HG03103 (cell line): ENCODE data around the gene SLC7A5.
"Not testable (repeated sequence)": the region's sequence is repeated elsewhere in the genome, so short reads cannot be mapped to it uniquely, and the experiment has no call there.

ENCODE experiments used
- ATAC-seq: cut with Tn5 transposase; IDR thresholded peaks from one replicate; pipeline ENCODE4 v1.9.1; 2021; ENCODE audit warnings: low read depth; ENCODE audit not compliant: unreplicated experiment

The SLC7A5 gene

DNA sequence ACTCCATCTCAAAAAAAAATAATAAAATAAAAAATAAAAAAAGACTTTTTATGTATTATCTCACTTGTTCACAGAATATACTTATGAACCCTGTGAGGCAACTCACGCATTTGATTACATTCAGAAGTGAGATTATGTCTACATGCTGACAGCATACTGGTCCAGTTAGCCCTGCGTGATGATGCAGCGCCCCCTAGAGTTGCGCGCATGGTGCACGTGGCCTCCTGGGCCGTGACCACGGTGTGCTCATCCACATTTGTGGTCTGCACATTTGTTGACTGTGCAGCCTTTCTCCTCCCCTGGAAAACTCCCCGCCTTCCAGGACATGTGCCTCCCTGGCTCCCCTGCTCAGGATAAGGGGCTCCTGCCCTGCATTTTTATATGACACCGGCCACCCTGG, 20.5 kb upstream of the SLC7A5 start:
- ATAC-seq = not testable (repeated sequence)

DNA sequence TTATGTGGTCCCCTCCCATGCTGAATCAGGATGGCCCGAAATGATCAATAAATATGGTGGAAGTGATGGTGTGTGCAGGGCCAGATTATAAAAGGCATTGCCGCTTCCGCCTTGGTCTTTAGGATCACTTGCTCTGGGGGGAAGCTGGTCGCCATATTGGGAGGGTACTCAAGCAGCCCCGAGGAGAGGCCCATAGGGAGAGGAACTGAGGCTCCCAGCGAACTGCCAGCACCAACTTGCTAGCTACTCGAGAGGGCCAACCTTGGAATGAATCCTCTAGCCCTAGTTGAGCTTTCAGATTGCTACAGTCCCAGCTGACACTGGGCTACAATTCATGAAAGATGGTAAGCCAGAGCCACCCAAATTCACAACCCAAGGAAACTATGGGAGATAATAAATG, 19.0 kb upstream of the SLC7A5 start:
- not testable (repeated sequence) for ATAC-seq

DNA sequence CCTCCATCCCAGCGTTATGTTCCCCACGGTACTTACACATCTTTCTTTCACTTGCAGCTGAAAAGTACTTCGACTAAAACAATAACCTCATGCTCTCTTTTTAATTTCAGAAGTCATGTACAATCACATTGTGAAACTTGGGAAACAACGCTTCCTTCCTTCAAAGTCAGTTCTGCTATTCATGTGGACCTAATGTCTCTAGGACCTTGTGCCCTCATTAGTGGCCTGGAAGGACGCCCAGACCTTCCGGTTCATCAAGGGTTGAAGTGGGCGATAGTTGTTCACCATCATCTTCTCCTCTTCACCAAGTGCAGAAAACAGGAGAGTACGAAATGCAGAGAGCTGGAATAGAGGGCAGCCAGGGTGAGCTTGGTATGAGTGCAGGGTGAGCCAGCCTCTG, 18.6 kb upstream of the SLC7A5 start:
- not testable (repeated sequence) for ATAC-seq

DNA sequence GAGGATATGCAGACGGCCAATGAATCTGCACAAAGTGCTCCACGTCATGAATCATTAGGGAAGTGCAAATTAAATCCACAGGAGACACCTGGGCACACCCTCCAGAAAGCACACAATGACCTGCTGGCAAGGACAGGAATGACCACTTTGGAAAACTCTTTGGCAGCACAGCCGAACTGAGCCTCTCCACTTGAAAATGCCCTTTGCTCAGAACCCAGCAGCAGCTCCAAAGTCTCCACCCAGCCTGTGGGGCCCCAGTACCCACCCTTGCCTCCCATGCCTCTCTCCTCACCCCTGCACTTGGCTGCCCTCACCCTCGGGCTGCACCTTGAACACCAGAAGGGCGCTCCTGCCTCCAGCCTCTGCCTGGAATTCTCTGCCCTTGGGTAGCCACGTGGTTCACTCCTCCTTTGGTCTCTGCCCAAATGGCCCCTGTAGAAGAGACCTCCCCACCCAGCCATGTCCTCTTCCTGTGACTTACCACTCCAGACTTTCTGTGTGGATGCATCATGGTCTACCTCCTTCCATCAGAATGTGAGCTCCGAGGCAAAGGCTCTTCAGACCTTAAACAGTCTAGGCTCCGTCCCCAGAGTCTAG, 16.2 kb upstream of the SLC7A5 start:
- not testable (repeated sequence) for ATAC-seq

DNA sequence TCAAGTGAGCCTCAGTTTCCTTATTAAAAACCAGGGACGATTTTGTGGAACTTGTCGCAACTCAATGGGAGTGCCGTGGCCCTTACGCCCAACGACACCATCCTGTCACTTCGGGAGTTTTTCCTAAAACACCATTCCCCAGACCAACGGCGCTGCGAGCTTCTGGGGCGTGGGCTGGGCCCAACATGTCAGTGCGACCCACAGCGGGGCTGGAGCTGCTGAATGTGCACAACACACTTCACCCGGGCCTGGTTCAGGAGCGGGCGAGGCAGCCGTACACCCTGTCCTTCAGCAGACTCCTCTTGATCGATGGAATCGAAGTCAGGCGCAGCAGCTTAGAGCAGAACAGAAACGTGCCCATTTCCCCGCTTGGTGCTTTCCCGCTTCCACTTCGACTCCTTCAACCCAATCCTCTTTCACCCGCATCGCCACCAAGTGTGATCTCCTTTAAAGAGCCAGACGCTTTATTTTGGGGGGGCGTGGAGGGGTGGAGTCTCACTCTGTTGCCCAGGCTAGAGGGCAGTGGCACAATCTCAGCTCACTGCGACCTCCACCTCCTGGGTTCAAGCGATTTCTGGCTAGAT, 13.2 kb upstream of the SLC7A5 start:
- no peak for ATAC-seq

DNA sequence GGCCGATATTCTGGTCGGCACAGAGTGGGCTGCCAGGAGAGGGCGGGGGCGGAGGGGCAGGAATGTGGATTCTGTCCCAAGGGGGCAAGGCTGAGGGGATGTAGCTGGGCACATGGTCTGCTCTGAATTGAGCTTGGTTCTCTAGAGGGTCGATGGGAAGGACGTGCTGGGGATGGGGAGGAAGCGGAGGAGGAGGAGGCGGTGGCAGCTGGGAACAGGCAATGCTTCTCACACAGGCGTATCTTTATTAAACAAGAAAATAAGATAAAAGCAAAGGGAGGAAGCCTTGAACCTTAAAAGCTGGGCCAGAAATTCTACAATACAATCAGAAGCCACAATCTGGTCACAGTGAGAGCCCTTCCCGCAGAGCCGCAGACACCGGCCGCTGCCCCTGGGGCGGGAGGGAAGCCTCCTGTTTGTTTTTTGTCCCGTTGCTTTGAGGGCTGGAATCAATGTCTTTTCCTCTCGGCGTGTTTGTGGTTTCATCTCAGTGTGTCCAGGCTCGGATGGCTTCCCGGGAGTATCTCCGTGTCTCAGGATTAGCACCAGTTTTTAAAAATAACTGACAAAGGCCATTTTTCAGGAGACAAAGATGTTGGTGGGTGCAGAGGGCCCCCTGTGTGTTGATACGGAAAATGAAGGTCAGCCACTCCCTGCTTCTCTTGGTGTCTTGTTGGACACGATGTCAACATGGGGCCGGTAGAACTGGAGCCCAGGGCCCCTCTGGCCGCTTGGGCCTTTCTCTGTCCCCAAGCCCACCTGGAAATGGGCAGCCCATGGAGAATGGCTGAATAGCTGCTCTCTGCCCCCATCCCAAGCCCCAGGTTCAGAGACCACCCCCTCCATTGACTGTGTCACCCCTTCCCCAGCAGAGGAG, 12.3 kb upstream of the SLC7A5 start:
- no peak for ATAC-seq

DNA sequence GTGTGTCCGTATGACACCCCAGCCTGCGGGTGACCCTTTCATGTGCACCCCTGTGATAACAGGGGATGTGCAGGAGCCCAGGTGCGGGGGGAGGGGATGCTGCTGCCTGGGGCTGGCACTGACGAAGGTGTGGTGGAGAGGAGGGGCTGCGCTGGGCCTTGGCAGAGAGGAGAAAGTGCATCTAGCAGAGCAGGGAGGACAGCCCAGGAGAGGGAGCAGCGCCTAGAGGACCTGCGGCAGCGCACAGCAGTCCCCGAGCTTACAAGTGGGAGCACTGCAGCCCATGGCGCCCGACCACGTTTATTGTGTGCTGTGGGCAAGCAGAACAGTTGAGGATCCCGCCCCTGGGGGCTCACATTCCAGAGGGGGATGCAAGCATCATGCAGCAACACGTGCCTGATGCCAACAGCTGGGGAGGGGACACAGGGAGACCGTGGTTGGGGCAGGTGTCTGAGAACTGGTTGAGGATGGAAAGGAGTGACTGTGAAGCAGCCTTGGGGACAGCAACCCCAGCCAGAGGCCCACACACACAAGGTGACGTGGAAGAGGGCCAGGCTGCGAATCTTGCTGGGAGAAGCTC, 10.9 kb upstream of the SLC7A5 start:
- ATAC-seq = no peak

DNA sequence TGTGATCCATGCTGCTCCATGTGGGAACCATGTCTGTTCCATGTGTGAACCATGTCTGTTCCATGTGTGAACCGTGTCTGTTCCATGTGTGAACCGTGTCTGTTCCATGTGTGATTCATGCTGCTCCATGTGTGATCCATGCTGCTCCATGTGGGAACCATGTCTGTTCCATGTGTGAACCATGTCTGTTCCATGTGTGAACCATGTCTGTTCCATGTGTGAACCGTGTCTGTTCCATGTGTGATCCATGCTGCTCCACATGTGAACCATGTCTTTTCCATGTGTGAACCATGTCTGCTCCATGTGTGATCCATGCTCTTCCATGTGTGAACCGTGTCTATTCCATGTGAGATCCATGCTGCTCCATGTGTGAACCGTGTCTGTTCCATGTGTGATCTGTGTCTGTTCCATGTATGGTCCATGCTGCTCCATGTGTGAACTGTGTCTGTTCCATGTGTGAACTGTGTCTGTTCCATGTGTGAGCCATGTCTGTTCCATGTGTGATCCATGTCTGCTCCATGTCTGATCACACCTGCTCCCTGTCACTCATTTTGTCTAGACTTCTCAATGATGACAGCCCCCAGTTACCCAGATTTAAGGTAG, 10.2 kb upstream of the SLC7A5 start:
- ATAC-seq = not testable (repeated sequence)

DNA sequence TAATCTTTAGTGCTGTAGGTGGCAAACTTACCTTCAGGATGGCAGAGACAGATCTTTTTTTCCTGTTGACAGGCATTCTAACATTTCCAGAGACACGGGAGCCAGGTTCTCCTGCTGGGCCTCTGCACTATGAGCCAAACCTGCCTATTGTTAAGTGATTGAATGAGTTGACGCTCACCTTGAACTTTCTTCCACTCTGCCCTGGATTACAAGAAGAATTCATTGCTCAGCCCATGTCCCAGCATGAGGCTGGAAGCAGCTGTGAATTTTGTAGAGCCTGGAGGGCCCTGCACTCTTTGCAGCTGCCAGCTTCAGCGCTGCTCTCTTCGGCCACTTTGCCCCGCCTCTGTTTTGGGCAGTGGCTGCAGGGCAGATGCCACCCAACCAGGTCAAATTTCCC, 9.4 kb upstream of the SLC7A5 start:
- ATAC-seq = no peak

DNA sequence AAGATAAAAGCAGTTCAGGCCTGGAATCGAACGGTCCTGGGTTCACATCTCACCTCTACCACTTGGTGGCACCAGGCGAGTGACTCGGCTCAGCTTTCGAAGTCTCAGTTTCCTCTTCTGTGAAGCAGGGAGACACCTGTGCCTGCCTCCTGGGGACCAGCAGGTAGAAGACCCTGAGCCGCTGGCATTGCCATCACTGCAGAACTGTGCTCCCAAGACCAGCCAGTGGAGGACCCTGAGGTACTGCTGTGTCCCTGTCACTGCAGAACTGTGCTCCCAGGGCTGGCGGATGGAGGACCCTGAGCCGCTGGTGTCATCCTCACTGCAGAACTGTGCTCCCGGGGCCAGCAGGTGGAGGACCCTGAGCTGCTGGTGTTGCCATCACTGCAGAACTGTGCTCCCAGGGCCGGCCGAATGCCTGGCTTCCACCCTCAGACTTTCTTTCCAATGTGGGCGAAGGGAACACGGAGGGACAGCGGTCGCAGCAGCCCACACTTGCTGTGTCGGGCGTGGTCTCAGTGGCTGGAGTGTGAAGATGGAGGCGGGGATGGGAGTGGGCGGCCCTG, 8.7 kb upstream of the SLC7A5 start:
- ATAC-seq = no peak

DNA sequence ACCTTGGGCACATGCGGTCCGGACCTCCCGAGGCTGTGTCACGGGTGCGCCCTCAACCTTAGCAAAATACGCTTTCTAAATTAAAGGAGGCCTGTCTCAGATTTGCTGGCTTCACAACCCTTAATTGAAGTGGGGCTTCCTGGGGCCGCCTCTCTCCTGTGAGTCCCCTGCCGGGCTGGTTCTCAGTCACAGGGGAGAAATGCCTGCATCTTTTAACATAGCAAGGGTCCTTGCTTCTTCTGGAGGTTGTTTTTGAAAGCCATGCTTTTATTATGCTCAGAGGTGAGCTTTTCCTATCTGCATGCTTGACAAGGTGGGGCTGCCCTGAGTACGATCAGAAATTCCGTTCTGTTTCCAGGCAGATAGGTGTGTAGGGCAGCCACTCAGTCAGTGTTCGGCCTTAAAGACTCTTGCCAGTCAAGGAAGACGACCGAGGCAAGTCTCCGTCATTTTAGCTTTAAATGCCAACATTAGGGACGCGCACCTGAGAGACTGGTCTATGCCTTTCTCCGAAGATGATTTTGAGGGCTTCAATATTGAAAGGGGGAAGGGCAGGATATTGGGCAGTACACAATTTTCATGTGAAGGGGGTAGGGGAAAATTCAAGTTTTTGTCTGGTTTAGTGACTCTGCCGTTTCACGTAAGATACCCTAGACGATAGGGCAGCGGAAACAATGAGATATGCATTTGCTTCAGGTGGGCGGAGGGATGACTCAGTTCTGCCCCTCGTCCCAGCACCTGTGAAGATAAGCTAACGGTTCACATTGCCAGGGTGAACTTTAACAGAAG, 5.5 kb upstream of the SLC7A5 start:
- no peak for ATAC-seq

DNA sequence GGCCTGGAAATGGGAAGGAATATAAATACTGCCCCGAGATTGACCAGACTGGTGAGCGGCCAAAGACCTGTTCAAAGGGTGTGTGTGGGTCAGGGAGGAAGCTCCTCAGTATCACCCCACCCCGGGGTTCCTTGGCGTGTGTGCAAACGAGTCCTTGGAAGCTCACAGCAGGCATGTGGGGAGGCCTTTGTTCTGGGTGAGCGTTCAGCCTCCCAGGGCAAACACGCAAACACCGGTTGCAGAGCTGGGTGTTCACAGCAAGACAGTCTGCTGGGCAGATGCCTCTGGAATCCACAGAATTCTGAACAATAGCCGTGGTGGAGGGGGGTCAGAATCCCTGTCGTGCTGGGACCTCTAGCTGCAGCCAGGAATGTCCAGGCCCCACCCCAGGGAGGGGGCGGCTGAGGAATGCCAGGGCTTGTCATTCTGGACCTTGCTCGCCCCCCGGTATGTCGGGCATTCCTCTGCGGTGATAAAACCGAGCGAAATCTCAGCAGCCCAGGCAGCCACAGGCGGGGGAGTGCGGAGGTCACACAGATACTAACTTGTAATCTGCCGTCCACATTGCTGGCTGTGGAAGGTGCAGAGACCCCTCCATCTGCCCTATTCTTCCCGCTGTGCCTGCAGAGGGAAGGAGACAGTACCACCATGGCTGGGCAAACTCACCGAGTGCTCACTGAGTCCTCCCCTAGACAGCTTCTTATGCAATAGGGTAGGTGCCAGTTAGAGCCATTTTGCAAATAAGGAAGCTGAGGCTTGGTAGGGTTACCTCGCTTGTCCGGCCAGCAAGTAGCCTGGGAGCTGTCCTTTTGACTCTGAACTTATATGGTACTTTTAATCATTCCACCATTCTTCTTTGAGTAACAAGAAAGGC, 1.3 kb upstream of the SLC7A5 start:
- not testable (repeated sequence) for ATAC-seq

DNA sequence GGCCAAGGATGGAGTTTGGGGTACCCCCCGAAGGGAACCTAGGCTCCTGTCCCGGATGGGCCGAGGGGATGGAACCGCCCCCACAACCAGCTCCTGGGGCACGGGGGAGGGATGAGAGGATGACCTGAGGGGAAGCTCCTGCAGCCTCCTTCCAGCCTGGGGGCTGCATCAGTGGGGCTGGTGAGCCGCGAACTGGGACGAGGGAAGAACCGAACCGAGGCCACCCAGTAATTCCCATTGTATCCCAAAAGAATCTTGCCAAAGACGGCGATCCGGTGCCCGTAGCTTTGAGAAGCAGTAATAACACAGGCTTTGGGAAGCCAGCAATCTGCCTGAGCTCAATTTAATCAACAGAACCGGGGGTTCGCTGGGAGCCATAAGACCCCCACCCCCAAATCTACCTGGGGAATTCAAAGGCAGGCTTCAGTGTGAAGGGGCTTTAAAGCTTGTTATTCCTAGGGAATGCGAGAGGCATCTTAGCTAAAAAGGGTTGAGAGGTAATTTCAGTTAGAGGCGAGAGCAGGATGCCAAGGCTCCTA, 641 bp upstream of the SLC7A5 start:
- not testable (repeated sequence) for ATAC-seq

DNA sequence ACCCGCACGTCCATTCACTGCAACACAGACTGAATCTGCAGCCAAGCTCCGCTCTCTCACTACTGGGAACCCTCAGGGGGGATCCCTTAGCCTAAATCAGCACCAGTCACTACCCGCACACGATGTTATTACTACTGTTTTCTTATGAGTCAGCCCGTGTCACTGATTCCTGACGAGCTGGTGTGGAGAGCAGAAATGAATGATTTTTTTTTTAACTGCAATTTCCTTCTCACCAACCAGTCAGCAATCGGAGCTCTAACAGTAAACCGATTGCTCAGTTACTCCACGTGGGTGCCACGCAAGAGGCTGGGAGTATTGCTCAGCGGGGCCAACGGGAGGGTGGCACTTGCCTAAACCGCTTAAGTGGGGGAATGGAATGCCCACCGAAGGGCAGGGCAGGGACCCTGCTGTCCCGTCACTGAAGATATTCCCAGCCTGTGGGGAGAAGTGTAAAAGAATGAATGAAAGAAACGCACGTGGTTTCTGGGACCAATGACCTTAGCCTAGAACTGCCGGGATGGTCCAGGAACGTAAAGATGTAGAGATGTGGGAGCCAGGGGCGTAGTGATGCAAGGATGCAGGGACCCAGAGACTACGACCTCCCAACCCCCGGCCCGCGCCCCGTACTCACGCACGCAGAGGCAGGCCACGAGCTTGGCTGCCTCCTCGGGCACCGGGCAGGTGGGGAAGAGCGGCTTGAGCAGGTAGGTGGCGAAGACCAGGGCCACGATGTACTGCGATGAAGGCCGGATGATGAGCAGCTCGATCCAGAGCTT, 865 bp downstream of the SLC7A5 start:
- ATAC-seq = not testable (repeated sequence)

DNA sequence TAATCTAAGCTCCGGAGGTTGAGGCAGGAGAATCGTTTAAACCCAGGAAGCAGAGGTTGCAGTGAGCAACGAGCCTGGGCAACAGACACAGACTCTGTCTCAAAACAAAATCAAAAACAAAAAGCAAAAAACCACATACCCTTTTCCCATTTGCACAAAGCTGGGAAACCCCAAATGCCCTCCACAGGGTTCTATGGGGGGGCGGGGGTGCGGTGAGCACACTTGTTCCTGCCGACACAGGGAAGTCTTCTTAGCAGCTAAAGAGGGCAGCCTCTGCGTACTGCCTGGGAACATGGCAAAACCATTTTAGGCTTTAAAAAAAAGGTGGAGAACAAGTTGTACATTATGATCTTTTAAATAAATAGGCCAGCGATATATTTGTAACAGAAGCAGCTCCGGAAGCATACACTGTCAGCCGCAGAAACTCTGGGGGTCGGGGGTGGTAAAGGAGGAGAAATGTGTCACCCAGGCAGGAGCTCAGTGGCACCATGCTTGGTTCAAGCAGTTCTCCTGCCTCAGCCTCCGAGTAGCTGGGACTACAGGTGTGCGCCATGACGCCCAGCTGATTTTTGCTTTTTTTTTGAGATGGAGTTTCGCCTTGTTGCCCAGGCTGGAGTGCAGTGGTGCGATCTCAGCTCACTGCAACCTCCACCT, 3.3 kb downstream of the SLC7A5 start:
- ATAC-seq = not testable (repeated sequence)

DNA sequence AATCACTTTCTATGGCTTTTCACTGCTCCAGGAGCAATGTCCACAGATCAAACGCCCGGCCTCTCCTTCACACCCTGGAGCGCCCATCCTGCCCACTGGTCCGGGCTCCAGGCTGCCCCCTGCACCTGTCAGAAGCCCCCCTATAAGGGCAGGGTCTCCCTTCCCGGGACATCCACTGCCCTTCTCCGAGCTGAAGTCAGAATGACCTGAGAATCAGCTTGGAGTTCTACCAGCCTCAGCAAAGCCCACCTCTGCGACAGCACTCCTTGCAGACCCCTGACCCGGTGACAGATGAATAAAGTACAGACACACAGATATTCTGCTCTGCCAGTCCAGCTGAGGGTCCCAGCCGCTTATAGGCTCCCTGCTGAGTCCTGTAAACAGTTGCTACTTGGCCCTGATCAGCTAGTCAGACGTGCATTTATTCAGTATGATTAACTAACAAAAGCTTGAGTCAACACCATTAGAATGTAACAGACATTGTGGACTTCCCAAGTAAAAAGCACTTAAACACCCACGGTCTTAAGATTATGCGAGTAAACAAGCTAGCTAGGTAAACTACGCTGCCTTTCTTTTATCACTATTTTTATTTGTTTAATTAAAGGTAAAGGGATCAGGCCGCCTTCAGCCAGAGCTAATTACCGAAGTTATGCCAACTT, 4.8 kb downstream of the SLC7A5 start:
- no peak for ATAC-seq

DNA sequence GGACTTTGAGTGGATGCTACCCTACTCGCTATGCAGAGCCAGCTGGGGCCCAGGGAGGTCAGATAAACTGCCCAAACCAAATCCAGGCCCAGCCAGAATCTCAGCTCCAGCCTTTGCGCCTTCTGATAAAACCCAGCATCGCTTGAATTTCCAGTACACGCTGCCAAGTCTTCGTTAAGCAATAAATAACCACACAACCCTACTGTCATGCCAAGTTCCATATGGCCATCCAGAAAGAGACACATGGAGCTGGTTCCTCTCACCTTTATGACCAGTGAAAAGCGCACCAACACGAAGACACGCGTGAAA, 6.0 kb downstream of the SLC7A5 start:
- ATAC-seq = not testable (repeated sequence)
